Lung (tissue), 12 donors: ENCODE measurements around the gene ARF1. TPM values are rescaled to one million over a fixed set of nuclear protein-coding genes. Genes with fewer than 3 reads are reported as not detected.

Source experiments
- ATAC-seq: fragments of 200-7000 bp; cut with Tn5 transposase; one replicate; pipeline ENCODE4 v1.9.1; 2020; ENCODE audit warnings: moderate number of reproducible peaks; ENCODE audit not compliant: insufficient read depth, low FRiP score
- DNase-seq, 3 donors: peaks; one replicate each; pipeline ENCODE4 v3.0.0-alpha.2; 2013 to 2017
- H3K27ac ChIP-seq, 2 donors: one replicate each; pipeline ENCODE4 v1.5.1; 2013; ENCODE audit warnings: mild to moderate bottlenecking in 2 of 2, moderate library complexity in 2 of 2, control low read depth in 1 of 2, inconsistent platforms in 1 of 2, low read depth in 1 of 2, low read length in 1 of 2
- H3K27me3 ChIP-seq, 3 donors: one replicate each; pipeline ENCODE4 v1.5.1; 2013; ENCODE audit warnings: low read length in 2 of 3; ENCODE audit not compliant: control insufficient read depth in 3 of 3, insufficient read depth in 3 of 3
- H3K36me3 ChIP-seq, 4 donors: one replicate each; pipeline ENCODE4 v1.5.1; 2013; ENCODE audit warnings: low read length in 4 of 4, mild to moderate bottlenecking in 1 of 4, moderate library complexity in 1 of 4; ENCODE audit not compliant: control insufficient read depth in 4 of 4, insufficient read depth in 4 of 4
- H3K4me1 ChIP-seq, 5 donors: one replicate each; pipeline ENCODE4 v1.5.1; 2013; ENCODE audit warnings: low read length in 5 of 5, mild to moderate bottlenecking in 2 of 5, moderate library complexity in 1 of 5; ENCODE audit not compliant: control insufficient read depth in 5 of 5, insufficient read depth in 5 of 5
- H3K4me3 ChIP-seq: one replicate; pipeline ENCODE4 v1.5.1; 2013; ENCODE audit warnings: mild to moderate bottlenecking, control low read depth, moderate library complexity
- H3K9ac ChIP-seq, 2 donors: one replicate each; pipeline ENCODE4 v1.5.1; 2013; ENCODE audit warnings: low read length in 2 of 2, control low read depth in 1 of 2; ENCODE audit not compliant: insufficient read depth in 1 of 2
- H3K9me3 ChIP-seq, 4 donors: one replicate each; pipeline ENCODE4 v1.5.1; 2013; ENCODE audit warnings: low read length in 3 of 4, mild to moderate bottlenecking in 1 of 4, moderate library complexity in 1 of 4; ENCODE audit not compliant: control insufficient read depth in 4 of 4, insufficient read depth in 3 of 4
- CTCF ChIP-seq: IDR thresholded peaks from 2 replicates; pipeline ENCODE4 v1.5.1; 2012; ENCODE audit warnings: mild to moderate bottlenecking; ENCODE audit errors: control extremely low read depth, extremely low read depth
- WGBS, 2 donors: extraction: QIAGEN DNeasy Blood & Tissue Kit; methylation state at CpG; one replicate each; pipeline ENCODE4 v1.1.7; 2013; 5-methylcytosine and 5-hydroxymethylcytosine counted together
- polyA plus RNA-seq, 2 donors: library from polyadenylated mRNA; stranded (reverse); fragments of 200-250 nt; gene quantifications; one replicate each; pipeline ENCODE4 v1.2.1, GENCODE V29; 2013
- total RNA-seq, 2 donors: library from RNA; depleted of rRNA in 1 of 2; stranded (reverse); fragments of >200 nt in 1 of 2; gene quantifications; one replicate each; pipeline ENCODE4 v1.2.1, GENCODE V29; 2014 to 2021
- donor health status: control.
- donor health status: control.
- donor health status: Bipolar disorder and iron deficiency.
- donor health status: healthy.
- donor health status: DM: yes; HTN: yes; CAD: no.

The ARF1 gene
- total and polyA plus RNA-seq, 4 donors, result 226 to 713 (median 439) TPM

- TF ChIP-seq CTCF, result no peak
- 53 to 89% methylated on average over 1 of the region's 1 CpG for WGBS, 2 donors
- no peak for DNase-seq
- Histone ChIP-seq H3K4me3 (no peak overlapping the region), H3K36me3 (no peaks in the 10 kb centered on the region), H3K9me3 (no peaks in the 10 kb centered on the region), H3K27me3 (no peaks in the 10 kb centered on the region), H3K27ac (no peak overlapping the region), H3K4me1 (no peaks in the 10 kb centered on the region), H3K9ac (no peak overlapping the region)
- no peak for ATAC-seq
These were observed 37.8 kb downstream of the ARF1 start for GRCh38 chr1:228120351-228120750.

- no peak for TF ChIP-seq CTCF
- no peak for ATAC-seq
- H3K27me3 ChIP-seq, result no peaks in the 10 kb centered on the region
- H3K36me3 ChIP-seq, result no peaks in the 10 kb centered on the region
- no peak overlapping the region for H3K9ac ChIP-seq
- 51 to 60% methylated on average over 5 of the region's 5 CpGs for WGBS, 2 donors
- H3K9me3 ChIP-seq, result no peaks in the 10 kb centered on the region
- DNase-seq, result no peak
- no peak overlapping the region for H3K27ac ChIP-seq
- no peaks in the 10 kb centered on the region for H3K4me1 ChIP-seq
- H3K4me3 ChIP-seq, result no peak overlapping the region
These were observed 38.5 kb downstream of the ARF1 start for GRCh38 chr1:228120857-228121489.

GRCh38 chr1:228122921-228123441 is 40.5 kb downstream of the ARF1 start:
- no peaks in the 10 kb centered on the region for H3K4me1 ChIP-seq
- H3K36me3 ChIP-seq, result no peaks in the 10 kb centered on the region
- no peak overlapping the region for H3K4me3 ChIP-seq
- H3K27ac ChIP-seq, result no peak overlapping the region
- H3K9me3 ChIP-seq, result no peaks in the 10 kb centered on the region
- no peaks in the 10 kb centered on the region for H3K27me3 ChIP-seq
- DNase-seq (no peak), ATAC-seq (no peak)
- no peak overlapping the region for H3K9ac ChIP-seq
- 78 to 83% methylated on average over 1 of the region's 1 CpG for WGBS, 2 donors
- no peak for TF ChIP-seq CTCF

GRCh38 chr1:228123505-228123904 is 41.0 kb downstream of the ARF1 start:
- Histone ChIP-seq H3K9ac (no peak overlapping the region), H3K4me3 (no peak overlapping the region), H3K9me3 (no peaks in the 10 kb centered on the region), H3K27me3 (no peaks in the 10 kb centered on the region), H3K4me1 (no peaks in the 10 kb centered on the region), H3K36me3 (no peaks in the 10 kb centered on the region), H3K27ac (no peak overlapping the region)
- no peak for TF ChIP-seq CTCF
- ATAC-seq, result no peak
- WGBS, 2 donors, result 78 to 80% methylated on average over 2 of the region's 2 CpGs
- DNase-seq, result no peak
